Spleen (tissue), 11 donors: ENCODE results near the gene ZSCAN29. TPM values are rescaled to one million over a fixed set of nuclear protein-coding genes. Genes with fewer than 3 reads are reported as not detected.

ENCODE experiments used
- DNase-seq: peaks from one replicate; pipeline ENCODE4 v3.0.0-alpha.2; 2020
- H3K27ac ChIP-seq, 8 donors: fragments of 200-600 bp; sonication (generic) in 7 of 8; 1 replicate in 4 of 8; 2 replicates in 4 of 8; pipeline versions ENCODE4 v1.5.0 to v1.8.0; 2016 to 2021; ENCODE audit warnings: inconsistent platforms in 4 of 8, mild to moderate bottlenecking in 4 of 8, moderate library complexity in 1 of 8
- H3K27me3 ChIP-seq, 7 donors: fragments of 200-600 bp; sonication (generic) in 6 of 7; replicated peaks in 1 of 7; 1 replicate in 4 of 7; 2 replicates in 3 of 7; pipeline versions ENCODE4 v1.5.0 to v1.8.0; 2016 to 2021; ENCODE audit warnings: inconsistent platforms in 3 of 7, mild to moderate bottlenecking in 1 of 7
- H3K36me3 ChIP-seq, 6 donors: fragments of 200-600 bp; sonication (generic) in 5 of 6; 1 replicate in 4 of 6; 2 replicates in 2 of 6; pipeline versions ENCODE4 v1.5.0 to v1.8.0; 2016 to 2021; ENCODE audit warnings: inconsistent platforms in 2 of 6
- H3K4me1 ChIP-seq, 6 donors: fragments of 200-600 bp; sonication (generic) in 5 of 6; 1 replicate in 3 of 6; 2 replicates in 3 of 6; pipeline versions ENCODE4 v1.5.0 to v1.8.0; 2016 to 2021; ENCODE audit warnings: inconsistent platforms in 3 of 6
- H3K4me3 ChIP-seq, 8 donors: fragments of 200-600 bp; sonication (generic) in 7 of 8; 1 replicate in 4 of 8; 2 replicates in 4 of 8; pipeline versions ENCODE4 v1.5.0 to v1.8.0; 2016 to 2021; ENCODE audit warnings: inconsistent platforms in 4 of 8, mild to moderate bottlenecking in 4 of 8, moderate library complexity in 2 of 8
- H3K9me3 ChIP-seq, 8 donors: fragments of 200-600 bp; sonication (generic) in 7 of 8; 1 replicate in 4 of 8; 2 replicates in 4 of 8; pipeline versions ENCODE4 v1.5.0 to v1.8.0; 2016 to 2021; ENCODE audit warnings: inconsistent platforms in 4 of 8
- POLR2A ChIP-seq, 3 donors: fragments of 450-650 bp; IDR thresholded peaks; one replicate each; pipeline ENCODE4 v1.5.1; 2017; ENCODE audit warnings: antibody characterized with exemption in 3 of 3, mild to moderate bottlenecking in 1 of 3
- POLR2AphosphoS5 ChIP-seq, 3 donors: sonication (generic); formaldehyde crosslinking; IDR thresholded peaks; one replicate each; pipeline ENCODE4 v1.5.1; 2017; ENCODE audit warnings: antibody characterized with exemption in 3 of 3
- WGBS, 5 donors: extraction: QIAGEN DNeasy Blood & Tissue Kit in 3 of 5; methylation state at CpG; one replicate each; pipeline versions ENCODE4 v1.1.5 to v1.1.7; 2013 to 2018; 5-methylcytosine and 5-hydroxymethylcytosine counted together
- intact Hi-C: fragments of 100-400 bp; cut with DNase I; formaldehyde crosslinking; loops from one replicate; pipeline ENCODE4 v1.15.0; 2023; ENCODE audit warnings: low total_unique reads
- polyA plus RNA-seq, 3 donors: library from polyadenylated mRNA; stranded (reverse); fragments of 200-250 nt; gene quantifications; one replicate each; pipeline ENCODE4 v1.2.1, GENCODE V29; 2013
- total RNA-seq, 7 donors: library from RNA; depleted of rRNA in 3 of 7; stranded (reverse); fragments of >200 nt in 3 of 7; fragmentation: NEBNext Ultra II Directional in 4 of 7; extraction: Animal tissue kit (Norgen Biotek cat#: 25700) in 4 of 7; gene quantifications; one replicate each; pipeline versions ENCODE4 v1.1.0 to v1.2.1, GENCODE V29; 2016 to 2021
- TF ChIP-seq, protein P1 (sequence below), 11 experiments: fragments of 200-600 bp in 7 of 11; fragments of 450-650 bp in 4 of 11; sonication (generic) in 4 of 11; IDR thresholded peaks in 8 of 11; conservative IDR thresholded peaks in 3 of 11; 1 replicate in 7 of 11; 2 replicates in 4 of 11; pipeline versions ENCODE4 v1.4.0 to v1.8.0; 2016 to 2021; ENCODE audit warnings: antibody characterized with exemption in 11 of 11, inconsistent platforms in 4 of 11, mild to moderate bottlenecking in 1 of 11
- donor health status: healthy with polysubstance abuse.
- donor health status: DM: no; HTN: no; CAD: no; lungs with moderate emphysema.
- donor health status: DM: no; HTN: no; CAD: no.
- donor health status: Bipolar disorder and iron deficiency.
- donor health status: healthy.
- donor health status: DM: no; HTN: no; CAD: no.
- donor health status: DM: yes; HTN: yes; CAD: no.

ZSCAN29 gene
- total and polyA plus RNA-seq, 10 donors, result 4.6 to 33.4 (median 23.1) TPM

- Histone ChIP-seq H3K27me3 (no peaks in the 10 kb centered on the region), H3K27ac (peak within 1 kb of the TSS; percentile 89 to 98 (median 95)), H3K4me1 (peaks cover 12 to 30% (median 27%) of the 10 kb centered on the region in 6 donors), H3K9me3 (no peaks in the 10 kb centered on the region), H3K36me3 (peaks cover 0 to 19% (median 2%) of the 10 kb centered on the region in 6 donors), H3K4me3 (peak within 1 kb of the TSS; percentile 73 to 96 (median 85))
- intact Hi-C loops, result no loop called here
- peak; percentile 96 for DNase-seq
- TF ChIP-seq POLR2A (IDR thresholded peaks at IDR 0.05) (peak in 1 of 3 donors; percentile 65), POLR2AphosphoS5 (IDR thresholded peaks at IDR 0.05) (peak; percentile 88 to 89 (median 89))
- TF ChIP-seq, protein P1, sequence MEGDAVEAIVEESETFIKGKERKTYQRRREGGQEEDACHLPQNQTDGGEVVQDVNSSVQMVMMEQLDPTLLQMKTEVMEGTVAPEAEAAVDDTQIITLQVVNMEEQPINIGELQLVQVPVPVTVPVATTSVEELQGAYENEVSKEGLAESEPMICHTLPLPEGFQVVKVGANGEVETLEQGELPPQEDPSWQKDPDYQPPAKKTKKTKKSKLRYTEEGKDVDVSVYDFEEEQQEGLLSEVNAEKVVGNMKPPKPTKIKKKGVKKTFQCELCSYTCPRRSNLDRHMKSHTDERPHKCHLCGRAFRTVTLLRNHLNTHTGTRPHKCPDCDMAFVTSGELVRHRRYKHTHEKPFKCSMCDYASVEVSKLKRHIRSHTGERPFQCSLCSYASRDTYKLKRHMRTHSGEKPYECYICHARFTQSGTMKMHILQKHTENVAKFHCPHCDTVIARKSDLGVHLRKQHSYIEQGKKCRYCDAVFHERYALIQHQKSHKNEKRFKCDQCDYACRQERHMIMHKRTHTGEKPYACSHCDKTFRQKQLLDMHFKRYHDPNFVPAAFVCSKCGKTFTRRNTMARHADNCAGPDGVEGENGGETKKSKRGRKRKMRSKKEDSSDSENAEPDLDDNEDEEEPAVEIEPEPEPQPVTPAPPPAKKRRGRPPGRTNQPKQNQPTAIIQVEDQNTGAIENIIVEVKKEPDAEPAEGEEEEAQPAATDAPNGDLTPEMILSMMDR (IDR thresholded peaks at IDR 0.05 in 8 of 11, conservative IDR thresholded peaks at IDR 0.05 in 3 of 11), result peak in 1 of 11 experiments; percentile 11
- WGBS, 5 donors, result 0 to 1% (median 0%) methylated on average over 38 to 86 of the region's 86 CpGs
Measured at GRCh38 chr15:43329960-43330779, 40.7 kb downstream of the ZSCAN29 start, which contains the start of gene LCMT2. LCMT2 (minus strand) TSS chr15:43330573; CDS start chr15:43330489, 84 bp downstream.

DNA sequence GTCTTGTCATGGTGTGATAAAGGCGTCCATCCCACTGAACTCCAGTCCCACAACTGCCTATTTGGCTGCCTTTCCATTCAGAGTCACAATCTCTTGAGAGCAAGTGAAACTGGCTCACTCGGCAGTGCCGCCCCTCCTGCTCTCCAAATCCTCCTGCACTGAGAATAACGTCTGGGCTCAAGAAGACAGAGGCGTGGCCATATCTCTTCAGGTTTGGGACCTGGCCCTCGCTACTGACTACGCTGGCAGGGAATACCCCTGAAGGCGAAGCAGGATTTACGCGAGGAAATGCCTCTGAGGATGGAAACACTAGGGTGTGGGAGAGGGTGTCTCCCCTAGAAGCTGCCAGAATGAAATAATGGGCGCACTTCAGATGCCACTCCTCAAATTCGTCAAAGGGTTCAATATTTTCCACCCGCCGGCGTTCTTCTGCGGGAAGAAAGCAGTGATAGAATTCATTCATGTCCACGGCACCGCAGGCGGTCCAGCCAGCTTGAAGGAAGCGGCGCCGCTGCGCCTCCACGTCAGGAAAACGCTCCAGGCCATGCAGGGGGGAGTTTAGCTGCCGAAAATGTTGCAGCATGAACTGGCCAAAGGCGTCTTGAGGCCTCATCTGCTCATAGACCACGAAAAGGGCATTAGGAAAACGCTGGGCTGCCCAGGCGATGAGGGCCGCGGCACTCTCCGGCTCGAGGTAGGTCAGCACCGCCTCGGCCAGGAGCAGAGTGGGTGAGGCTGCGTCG is 41.5 kb downstream of the ZSCAN29 start:
- Histone ChIP-seq H3K4me3 (peak overlapping the region; percentile 73 to 96 (median 85)), H3K27ac (peak overlapping the region; percentile 89 to 98 (median 95)), H3K9me3 (no peaks in the 10 kb centered on the region), H3K27me3 (no peaks in the 10 kb centered on the region), H3K4me1 (peaks cover 12 to 30% (median 27%) of the 10 kb centered on the region in 6 donors), H3K36me3 (peaks cover 0 to 14% (median 2%) of the 10 kb centered on the region in 6 donors)
- WGBS, 5 donors, result 22 to 57% (median 31%) methylated on average over 26 to 38 of the region's 38 CpGs
- no peak for TF ChIP-seq POLR2AphosphoS5 (IDR thresholded peaks at IDR 0.05)
- TF ChIP-seq, protein P1 (IDR thresholded peaks at IDR 0.05 in 8 of 11, conservative IDR thresholded peaks at IDR 0.05 in 3 of 11), result no peak
- no peak for TF ChIP-seq POLR2A (IDR thresholded peaks at IDR 0.05)
- intact Hi-C loops, result no loop called here
- peak; percentile 83 for DNase-seq

GRCh38 chr15:43325039-43325684 is 45.7 kb downstream of the ZSCAN29 start:
- H3K36me3 ChIP-seq, result peaks cover 0 to 9% (median 0%) of the 10 kb centered on the region in 6 donors
- no peaks in the 10 kb centered on the region for H3K9me3 ChIP-seq
- intact Hi-C loops, result no loop called here
- H3K4me1 ChIP-seq, result peaks cover 12 to 22% (median 19%) of the 10 kb centered on the region in 6 donors
- H3K27ac ChIP-seq, result no peak overlapping the region
- WGBS, 5 donors, result 62 to 74% (median 65%) methylated on average over 6 of the region's 6 CpGs
- peaks cover 0 to 5% (median 0%) of the 10 kb centered on the region in 7 donors for H3K27me3 ChIP-seq
- no peak for TF ChIP-seq POLR2A (IDR thresholded peaks at IDR 0.05)
- TF ChIP-seq, protein P1 (IDR thresholded peaks at IDR 0.05 in 8 of 11, conservative IDR thresholded peaks at IDR 0.05 in 3 of 11), result no peak
- TF ChIP-seq POLR2AphosphoS5 (IDR thresholded peaks at IDR 0.05), result no peak
- DNase-seq, result no peak
- H3K4me3 ChIP-seq, result no peak overlapping the region
